Left kidney (tissue), 2 donors: ENCODE measurements around the gene BCORL1. TPM values are rescaled to one million over a fixed set of nuclear protein-coding genes. Genes with fewer than 3 reads are reported as not detected.

Experiments
- DNase-seq: peaks from one replicate; pipeline ENCODE4 v3.0.0-alpha.2; 2013
- polyA plus RNA-seq: library from polyadenylated mRNA; unstranded; fragments of 120-200 nt; gene quantifications from one replicate; pipeline ENCODE4 v1.2.1, GENCODE V29; 2013; ENCODE audit not compliant: insufficient read length

BCORL1 gene
- polyA plus RNA-seq, 1 donor = 16.6 TPM

- DNase-seq = peak; percentile 65
Measured at GRCh38 chrX:130060122-130061069, 78.0 kb downstream of the BCORL1 start.

- no peak for DNase-seq
Measured at GRCh38 chrX:130066975-130067615, 84.7 kb downstream of the BCORL1 start.

GRCh38 chrX:130071611-130072344, 89.3 kb downstream of the BCORL1 start:
- DNase-seq = no peak

GRCh38 chrX:130072345-130072740, 89.9 kb downstream of the BCORL1 start:
- DNase-seq = no peak

- no peak for DNase-seq
Measured at GRCh38 chrX:130075777-130076176, 93.3 kb downstream of the BCORL1 start.

- DNase-seq = peak; percentile 59
Measured at GRCh38 chrX:130079824-130080406, 97.5 kb downstream of the BCORL1 start.

- no peak for DNase-seq
Measured at GRCh38 chrX:130080791-130081367, 98.4 kb downstream of the BCORL1 start.

- DNase-seq = no peak
Measured at GRCh38 chrX:130081421-130082045, 99.1 kb downstream of the BCORL1 start.

- DNase-seq = no peak
Measured at GRCh38 chrX:130082244-130083106, 100.0 kb downstream of the BCORL1 start.

GRCh38 chrX:130083107-130083490, 100.7 kb downstream of the BCORL1 start:
- no peak for DNase-seq

GRCh38 chrX:130083656-130084382, 101.4 kb downstream of the BCORL1 start:
- no peak for DNase-seq

- no peak for DNase-seq
Measured at GRCh38 chrX:130084631-130085237, 102.3 kb downstream of the BCORL1 start.

- DNase-seq = no peak
Measured at GRCh38 chrX:130085551-130086446, 103.4 kb downstream of the BCORL1 start.

- no peak for DNase-seq
Measured at GRCh38 chrX:130086447-130087206, 104.2 kb downstream of the BCORL1 start.

GRCh38 chrX:130090364-130090763, 107.9 kb downstream of the BCORL1 start:
- no peak for DNase-seq

- no peak for DNase-seq
Measured at GRCh38 chrX:130091980-130092522, 109.6 kb downstream of the BCORL1 start.

GRCh38 chrX:130093271-130093670, 110.8 kb downstream of the BCORL1 start:
- no peak for DNase-seq
